Thoracic aorta (tissue), 2 donors: Measurements from ENCODE around the gene GAMT. TPM values are rescaled to one million over a fixed set of nuclear protein-coding genes. Genes with fewer than 3 reads are reported as not detected.

Source experiments
- ATAC-seq: fragments of 150-250 bp; one replicate; pipeline ENCODE4 v1.8.0; 2017; ENCODE audit warnings: low read depth; ENCODE audit not compliant: insufficient number of reproducible peaks, low FRiP score
- DNase-seq: peaks from one replicate; pipeline ENCODE4 v3.0.0-alpha.2; 2020; ENCODE audit warnings: low spot score
- H3K27ac ChIP-seq, 2 donors: fragments of 200-600 bp; sonication (generic); 1 replicate in 1 of 2; 2 replicates in 1 of 2; pipeline ENCODE4 v1.5.1; 2016; ENCODE audit warnings: mild to moderate bottlenecking in 2 of 2, moderate library complexity in 2 of 2
- H3K27me3 ChIP-seq: fragments of 200-600 bp; sonication (generic); replicated peaks from 2 replicates; pipeline ENCODE4 v1.6.0; 2016; ENCODE audit warnings: mild to moderate bottlenecking; ENCODE audit not compliant: insufficient read depth
- H3K36me3 ChIP-seq: fragments of 200-600 bp; sonication (generic); one replicate; pipeline ENCODE4 v1.5.1; 2016
- H3K4me1 ChIP-seq, 2 donors: fragments of 200-600 bp; sonication (generic); 1 replicate in 1 of 2; 2 replicates in 1 of 2; pipeline versions ENCODE4 v1.5.1 to v1.6.0; 2016; ENCODE audit warnings: low read depth in 2 of 2, mild to moderate bottlenecking in 1 of 2; ENCODE audit not compliant: control insufficient read depth in 1 of 2
- H3K4me3 ChIP-seq: fragments of 200-600 bp; sonication (generic); 2 replicates; pipeline ENCODE4 v1.5.1; 2016; ENCODE audit warnings: mild to moderate bottlenecking
- H3K9me3 ChIP-seq: fragments of 200-600 bp; sonication (generic); 2 replicates; pipeline ENCODE4 v1.5.1; 2016
- CTCF ChIP-seq: fragments of 200-600 bp; sonication (generic); IDR thresholded peaks from one replicate; pipeline ENCODE4 v1.5.1; 2019; ENCODE audit warnings: antibody characterized with exemption
- total RNA-seq, 2 donors: library from RNA; depleted of rRNA; stranded (reverse); fragments of >200 nt; gene quantifications; one replicate each; pipeline versions ENCODE4 v1.1.0 to v1.2.3, GENCODE V29; 2016

Gene GAMT
- total RNA-seq, 2 donors from 2014 or later, result 27.6 to 55.1 TPM

GRCh38 chr19:1385816-1386215, 15.5 kb downstream of the GAMT start:
- Histone ChIP-seq H3K4me3 (no peak overlapping the region), H3K4me1 (peaks cover 11 to 18% of the 10 kb centered on the region in 2 donors), H3K9me3 (no peaks in the 10 kb centered on the region), H3K27me3 (no peaks in the 10 kb centered on the region), H3K36me3 (peaks cover 21% of the 10 kb centered on the region), H3K27ac (no peak overlapping the region)
- ATAC-seq (no peak), DNase-seq (no peak)
- no peak for TF ChIP-seq CTCF

GRCh38 chr19:1384478-1385110, 16.7 kb downstream of the GAMT start:
- no peak for TF ChIP-seq CTCF
- Histone ChIP-seq H3K9me3 (no peaks in the 10 kb centered on the region), H3K27me3 (no peaks in the 10 kb centered on the region), H3K4me3 (peak overlapping the region; percentile 100), H3K27ac (peak overlapping the region in 1 of 2 donors; percentile 81), H3K36me3 (peaks cover 17% of the 10 kb centered on the region), H3K4me1 (peaks cover 11 to 18% of the 10 kb centered on the region in 2 donors)
- no peak for ATAC-seq
- no peak for DNase-seq

- peaks cover 11 to 18% of the 10 kb centered on the region in 2 donors for H3K4me1 ChIP-seq
- no peaks in the 10 kb centered on the region for H3K9me3 ChIP-seq
- ATAC-seq (no peak), DNase-seq (no peak)
- H3K27me3 ChIP-seq, result no peaks in the 10 kb centered on the region
- TF ChIP-seq CTCF, result no peak
- peaks cover 12% of the 10 kb centered on the region for H3K36me3 ChIP-seq
- H3K4me3 ChIP-seq, result peak overlapping the region; percentile 100
- peak overlapping the region; percentile 81 to 82 for H3K27ac ChIP-seq
Measured at GRCh38 chr19:1384085-1384462, 17.3 kb downstream of the GAMT start.

- H3K36me3 ChIP-seq, result peaks cover 6% of the 10 kb centered on the region
- H3K9me3 ChIP-seq, result no peaks in the 10 kb centered on the region
- peaks cover 11 to 18% of the 10 kb centered on the region in 2 donors for H3K4me1 ChIP-seq
- peak within 1 kb of the TSS; percentile 81 to 82 for H3K27ac ChIP-seq
- H3K27me3 ChIP-seq, result no peaks in the 10 kb centered on the region
- peak within 1 kb of the TSS; percentile 100 for H3K4me3 ChIP-seq
- DNase-seq, result peak; percentile 50
- ATAC-seq, result peak; percentile 94
- peak; percentile 47 for TF ChIP-seq CTCF
Measured at GRCh38 chr19:1383312-1384084, 17.8 kb downstream of the GAMT start, which contains the start of gene NDUFS7. TSS of gene NDUFS7 (plus strand) at chr19:1383907. CDS start at chr19:1383927, 20 bp downstream.

- Histone ChIP-seq H3K27me3 (no peaks in the 10 kb centered on the region), H3K4me3 (peak overlapping the region; percentile 100), H3K4me1 (peaks cover 11 to 18% of the 10 kb centered on the region in 2 donors), H3K9me3 (no peaks in the 10 kb centered on the region), H3K36me3 (peaks cover 2% of the 10 kb centered on the region), H3K27ac (no peak overlapping the region)
- no peak for DNase-seq
- no peak for ATAC-seq
- no peak for TF ChIP-seq CTCF
Measured at GRCh38 chr19:1383017-1383311, 18.4 kb downstream of the GAMT start.
